Hepatocyte (in vitro differentiated cells): ENCODE data around the gene F7.

Experiments used
- EZH2 ChIP-seq: fragments of 200-600 bp; sonication (generic); IDR thresholded peaks from 2 replicates; pipeline ENCODE4 v1.6.1; 2016; ENCODE audit warnings: antibody characterized with exemption, mild to moderate bottlenecking, borderline replicate concordance
- TF ChIP-seq, protein P1 (sequence below): fragments of 200-600 bp; sonication (generic); IDR thresholded peaks from 2 replicates; pipeline ENCODE4 v1.5.1; 2016; ENCODE audit warnings: antibody characterized with exemption, mild to moderate bottlenecking; ENCODE audit not compliant: poor library complexity

DNA sequence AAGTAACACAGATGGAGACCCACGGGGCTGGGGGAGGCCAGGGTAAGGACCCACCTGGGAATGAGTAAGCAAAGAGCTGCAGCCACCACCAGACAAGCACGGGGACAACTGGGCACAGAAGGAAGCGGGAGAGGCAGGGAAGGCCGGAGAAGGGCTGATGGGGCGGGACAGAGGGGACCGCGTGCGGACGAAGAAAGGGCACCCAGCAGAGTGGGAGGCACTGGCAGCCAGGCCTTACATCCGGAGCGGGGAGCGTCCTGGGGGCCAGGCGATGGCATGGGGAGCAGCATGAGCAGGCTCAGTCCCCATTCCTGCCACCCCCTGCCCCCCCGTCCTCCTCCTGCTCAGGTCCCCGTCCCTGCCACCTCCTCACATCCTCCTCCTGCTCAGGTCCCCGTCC lies 55.8 kb downstream of the F7 start:
- TF ChIP-seq EZH2 = no peak
- TF ChIP-seq, protein P1, sequence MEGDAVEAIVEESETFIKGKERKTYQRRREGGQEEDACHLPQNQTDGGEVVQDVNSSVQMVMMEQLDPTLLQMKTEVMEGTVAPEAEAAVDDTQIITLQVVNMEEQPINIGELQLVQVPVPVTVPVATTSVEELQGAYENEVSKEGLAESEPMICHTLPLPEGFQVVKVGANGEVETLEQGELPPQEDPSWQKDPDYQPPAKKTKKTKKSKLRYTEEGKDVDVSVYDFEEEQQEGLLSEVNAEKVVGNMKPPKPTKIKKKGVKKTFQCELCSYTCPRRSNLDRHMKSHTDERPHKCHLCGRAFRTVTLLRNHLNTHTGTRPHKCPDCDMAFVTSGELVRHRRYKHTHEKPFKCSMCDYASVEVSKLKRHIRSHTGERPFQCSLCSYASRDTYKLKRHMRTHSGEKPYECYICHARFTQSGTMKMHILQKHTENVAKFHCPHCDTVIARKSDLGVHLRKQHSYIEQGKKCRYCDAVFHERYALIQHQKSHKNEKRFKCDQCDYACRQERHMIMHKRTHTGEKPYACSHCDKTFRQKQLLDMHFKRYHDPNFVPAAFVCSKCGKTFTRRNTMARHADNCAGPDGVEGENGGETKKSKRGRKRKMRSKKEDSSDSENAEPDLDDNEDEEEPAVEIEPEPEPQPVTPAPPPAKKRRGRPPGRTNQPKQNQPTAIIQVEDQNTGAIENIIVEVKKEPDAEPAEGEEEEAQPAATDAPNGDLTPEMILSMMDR = no peak
